ENCODE measurements around the gene PDCD1LG2. TPM values are rescaled to one million over a fixed set of nuclear protein-coding genes. Genes with fewer than 3 reads are reported as not detected.

PDCD1LG2 gene
- total and polyA plus RNA-seq, 2 experiments from 2014 or later, result not detected

- H3K4me1 ChIP-seq (ENCODE audit: insufficient read depth), result no peaks in the 10 kb centered on the region
- H3K27me3 ChIP-seq, result no peaks in the 10 kb centered on the region
- no peak overlapping the region for H3K4me2 ChIP-seq
- no peaks in the 10 kb centered on the region for H3K36me3 ChIP-seq (replicated peaks; ENCODE audit: insufficient read depth, low read depth)
- no peak for TF ChIP-seq EZH2phosphoT487 (IDR thresholded peaks at IDR 0.05; ENCODE audit: low read depth, severe bottlenecking, unreplicated experiment)
- TF ChIP-seq, protein P1, sequence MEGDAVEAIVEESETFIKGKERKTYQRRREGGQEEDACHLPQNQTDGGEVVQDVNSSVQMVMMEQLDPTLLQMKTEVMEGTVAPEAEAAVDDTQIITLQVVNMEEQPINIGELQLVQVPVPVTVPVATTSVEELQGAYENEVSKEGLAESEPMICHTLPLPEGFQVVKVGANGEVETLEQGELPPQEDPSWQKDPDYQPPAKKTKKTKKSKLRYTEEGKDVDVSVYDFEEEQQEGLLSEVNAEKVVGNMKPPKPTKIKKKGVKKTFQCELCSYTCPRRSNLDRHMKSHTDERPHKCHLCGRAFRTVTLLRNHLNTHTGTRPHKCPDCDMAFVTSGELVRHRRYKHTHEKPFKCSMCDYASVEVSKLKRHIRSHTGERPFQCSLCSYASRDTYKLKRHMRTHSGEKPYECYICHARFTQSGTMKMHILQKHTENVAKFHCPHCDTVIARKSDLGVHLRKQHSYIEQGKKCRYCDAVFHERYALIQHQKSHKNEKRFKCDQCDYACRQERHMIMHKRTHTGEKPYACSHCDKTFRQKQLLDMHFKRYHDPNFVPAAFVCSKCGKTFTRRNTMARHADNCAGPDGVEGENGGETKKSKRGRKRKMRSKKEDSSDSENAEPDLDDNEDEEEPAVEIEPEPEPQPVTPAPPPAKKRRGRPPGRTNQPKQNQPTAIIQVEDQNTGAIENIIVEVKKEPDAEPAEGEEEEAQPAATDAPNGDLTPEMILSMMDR (IDR thresholded peaks at IDR 0.05; ENCODE audit: poor library complexity), result no peak
- no peak for TF ChIP-seq EZH2 (IDR thresholded peaks at IDR 0.05; ENCODE audit: borderline replicate concordance)
- H3K27ac ChIP-seq, result no peak overlapping the region
- DNase-seq (ENCODE audit: low spot score), result no peak
- no peaks in the 10 kb centered on the region for H3K79me2 ChIP-seq
- H2AFZ ChIP-seq, result no peak overlapping the region
- no peaks in the 10 kb centered on the region for H3K9me3 ChIP-seq (ENCODE audit: low read depth)
- WGBS (ENCODE audit: low lambda C conversion rate, missing lambda C conversion rate), result 73% methylated on average over 7 of the region's 7 CpGs
- no peaks in the 10 kb centered on the region for H4K20me1 ChIP-seq (ENCODE audit: insufficient read depth, poor library complexity, severe bottlenecking)
- H3K9me2 ChIP-seq (replicated peaks; ENCODE audit: insufficient read depth), result no peaks in the 10 kb centered on the region
- H3K4me3 ChIP-seq, result no peak overlapping the region
These were observed 47.6 kb downstream of the PDCD1LG2 start for GRCh38 chr9:5557606-5558587.

- H3K9me3 ChIP-seq (ENCODE audit: low read depth), result no peaks in the 10 kb centered on the region
- H3K9me2 ChIP-seq (replicated peaks; ENCODE audit: insufficient read depth), result no peaks in the 10 kb centered on the region
These were observed 49.3 kb downstream of the PDCD1LG2 start for GRCh38 chr9:5559659-5560058.

DNA sequence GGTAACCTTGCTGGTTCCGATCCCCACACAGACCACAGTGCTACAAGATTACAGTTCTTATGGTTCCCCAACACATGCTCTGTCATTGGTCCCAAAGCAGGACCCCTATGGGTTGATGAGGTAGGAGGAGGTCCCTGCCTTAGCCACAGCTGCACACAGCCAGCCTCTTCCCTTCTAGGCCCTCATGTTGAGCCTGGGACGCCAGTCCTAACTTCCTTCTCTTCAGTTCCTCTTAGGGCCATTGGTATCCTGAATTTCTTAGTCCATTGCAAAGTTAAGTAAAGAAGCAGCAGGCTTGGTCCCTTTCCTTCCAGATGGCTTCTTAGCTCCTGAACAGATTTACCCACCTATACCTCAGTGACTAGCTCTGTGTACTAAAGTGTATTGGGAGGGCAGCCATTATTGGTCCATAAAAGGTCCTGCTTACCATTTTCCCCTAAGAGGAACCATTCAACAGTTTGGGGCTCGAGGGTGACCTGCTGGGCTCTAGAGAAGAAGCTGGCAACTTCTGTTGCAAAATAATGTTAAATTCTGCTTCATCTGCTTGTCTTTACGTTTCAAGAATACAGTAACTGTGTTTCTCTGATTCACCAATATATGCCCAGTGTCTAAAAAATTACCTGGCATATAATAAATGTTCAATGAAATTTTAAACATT lies 50.2 kb downstream of the PDCD1LG2 start:
- WGBS (ENCODE audit: low lambda C conversion rate, missing lambda C conversion rate), result 80% methylated on average over 4 of the region's 4 CpGs
- no peaks in the 10 kb centered on the region for H3K27me3 ChIP-seq
- H3K4me1 ChIP-seq (ENCODE audit: insufficient read depth), result no peaks in the 10 kb centered on the region
- no peaks in the 10 kb centered on the region for H3K9me2 ChIP-seq (replicated peaks; ENCODE audit: insufficient read depth)
- TF ChIP-seq EZH2 (IDR thresholded peaks at IDR 0.05; ENCODE audit: borderline replicate concordance) (no peak), EZH2phosphoT487 (IDR thresholded peaks at IDR 0.05; ENCODE audit: low read depth, severe bottlenecking, unreplicated experiment) (no peak)
- TF ChIP-seq, protein P1 (IDR thresholded peaks at IDR 0.05; ENCODE audit: poor library complexity), result no peak
- no peaks in the 10 kb centered on the region for H4K20me1 ChIP-seq (ENCODE audit: insufficient read depth, poor library complexity, severe bottlenecking)
- no peak overlapping the region for H2AFZ ChIP-seq
- H3K36me3 ChIP-seq (replicated peaks; ENCODE audit: insufficient read depth, low read depth), result no peaks in the 10 kb centered on the region
- H3K27ac ChIP-seq, result no peak overlapping the region
- no peak overlapping the region for H3K4me2 ChIP-seq
- DNase-seq (ENCODE audit: low spot score), result no peak
- no peaks in the 10 kb centered on the region for H3K9me3 ChIP-seq (ENCODE audit: low read depth)
- no peaks in the 10 kb centered on the region for H3K79me2 ChIP-seq
- no peak overlapping the region for H3K4me3 ChIP-seq

More at GRCh38 chr9:5559659-5560058, 49.3 kb downstream of the PDCD1LG2 start:
- Histone ChIP-seq H3K79me2 (no peaks in the 10 kb centered on the region), H3K27me3 (no peaks in the 10 kb centered on the region), H2AFZ (no peak overlapping the region), H3K4me2 (no peak overlapping the region), H3K27ac (no peak overlapping the region), H3K4me1 (ENCODE audit: insufficient read depth) (no peaks in the 10 kb centered on the region), H4K20me1 (ENCODE audit: insufficient read depth, poor library complexity, severe bottlenecking) (no peaks in the 10 kb centered on the region), H3K4me3 (no peak overlapping the region), H3K36me3 (replicated peaks; ENCODE audit: insufficient read depth, low read depth) (no peaks in the 10 kb centered on the region)
- DNase-seq (ENCODE audit: low spot score), result no peak
- WGBS (ENCODE audit: low lambda C conversion rate, missing lambda C conversion rate), result 81% methylated on average over 2 of the region's 2 CpGs
- no peak for TF ChIP-seq EZH2 (IDR thresholded peaks at IDR 0.05; ENCODE audit: borderline replicate concordance)
- TF ChIP-seq EZH2phosphoT487 (IDR thresholded peaks at IDR 0.05; ENCODE audit: low read depth, severe bottlenecking, unreplicated experiment), result no peak
- TF ChIP-seq, protein P1 (IDR thresholded peaks at IDR 0.05; ENCODE audit: poor library complexity), result no peak

Data from hepatocyte (in vitro differentiated cells).